Measurements from ENCODE around the gene SLC22A16.
"Not testable (repeated sequence)": the region's sequence is repeated elsewhere in the genome, so short reads cannot be mapped to it uniquely, and the experiment has no call there.

SLC22A16 gene

DNA sequence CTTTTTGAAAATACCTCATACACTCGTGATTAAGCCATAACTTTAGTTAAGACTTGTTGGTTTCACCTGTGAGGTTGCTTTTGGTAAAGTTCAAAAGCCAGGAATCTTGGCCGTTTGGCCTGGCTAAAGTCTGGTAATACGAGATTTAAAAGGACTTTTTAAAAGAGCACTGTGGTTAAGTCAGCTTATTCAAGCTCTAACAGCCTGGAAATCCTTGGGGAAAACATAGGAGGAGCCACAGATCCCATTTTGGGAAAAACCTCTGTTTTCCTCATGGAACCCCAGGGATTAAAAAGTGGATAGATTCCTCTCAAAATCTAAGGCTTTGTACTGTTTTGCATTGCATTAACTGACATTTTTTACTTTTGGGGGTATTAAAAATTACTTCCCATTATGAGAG lies 13.7 kb upstream of the SLC22A16 start:
- DNase-seq (ENCODE audit: low read depth), result no peak

DNA sequence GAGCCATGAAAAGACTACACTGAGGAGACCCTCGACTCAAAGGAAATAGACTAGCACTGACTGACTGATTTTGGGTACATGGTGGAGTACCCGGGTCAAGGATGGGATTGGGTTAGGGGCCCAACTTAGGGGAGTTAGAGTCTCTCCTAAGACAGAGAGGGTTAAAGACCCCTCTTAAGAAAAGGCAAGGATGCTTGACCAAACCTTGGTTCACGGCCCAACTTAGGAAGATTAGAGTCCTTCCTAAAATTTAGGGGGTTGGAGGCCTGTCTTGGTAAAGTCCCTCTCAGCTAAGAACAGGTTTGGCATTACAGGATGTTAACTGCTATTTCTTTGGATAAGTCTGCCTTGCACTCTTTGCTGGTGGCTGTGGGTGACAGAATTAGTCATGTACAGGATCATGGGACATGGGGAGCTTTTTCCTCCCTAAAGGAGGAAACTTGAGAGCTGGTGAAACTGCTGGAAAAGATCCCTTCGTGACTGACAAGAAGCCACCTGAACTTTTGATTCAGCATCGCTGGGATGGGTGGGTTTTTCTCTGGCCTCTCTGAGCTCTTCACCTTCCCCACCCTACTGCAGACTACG lies 12.3 kb upstream of the SLC22A16 start:
- no peak for DNase-seq (ENCODE audit: low read depth)

DNA sequence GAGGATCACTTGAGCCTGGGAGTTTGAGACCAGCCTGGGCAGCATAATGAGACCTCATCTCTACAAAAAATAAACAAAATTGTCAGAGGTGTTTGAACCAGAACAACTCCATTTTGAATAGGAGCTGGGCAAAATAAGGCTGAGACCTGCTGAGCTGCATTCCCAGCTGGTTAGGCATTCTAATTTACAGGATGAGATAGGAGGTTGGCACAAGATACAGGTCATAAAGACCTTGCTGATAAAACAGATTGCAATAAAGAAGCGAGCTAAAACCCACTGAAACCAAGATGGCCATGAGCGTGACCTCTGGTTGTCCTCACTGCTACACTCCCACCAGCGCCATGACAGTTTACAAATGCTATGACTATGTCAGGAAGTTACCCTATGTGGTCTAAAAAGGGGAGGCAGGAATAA lies 11.6 kb upstream of the SLC22A16 start:
- DNase-seq (ENCODE audit: low read depth), result not testable (repeated sequence)

DNA sequence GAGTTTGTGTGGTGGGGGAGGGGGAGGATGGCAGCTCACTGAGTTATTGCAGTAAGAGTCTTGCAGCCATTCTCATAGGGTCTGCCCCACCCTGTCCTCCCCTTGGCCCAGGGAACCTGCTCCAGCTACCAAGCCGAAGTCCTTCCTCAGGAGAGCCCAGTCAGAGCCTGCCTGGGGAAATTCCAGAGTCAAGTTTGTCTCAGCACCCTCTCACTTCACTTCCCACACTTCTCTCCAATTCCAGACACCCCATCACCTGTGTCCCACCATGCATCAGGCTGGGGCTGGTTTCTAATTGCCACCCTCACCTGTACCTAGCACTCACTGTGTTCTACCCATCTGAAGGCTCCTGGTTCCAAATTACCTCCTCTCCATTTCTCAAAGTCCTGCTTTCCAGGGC lies 10.3 kb upstream of the SLC22A16 start:
- no peak for DNase-seq (ENCODE audit: low read depth)

DNA sequence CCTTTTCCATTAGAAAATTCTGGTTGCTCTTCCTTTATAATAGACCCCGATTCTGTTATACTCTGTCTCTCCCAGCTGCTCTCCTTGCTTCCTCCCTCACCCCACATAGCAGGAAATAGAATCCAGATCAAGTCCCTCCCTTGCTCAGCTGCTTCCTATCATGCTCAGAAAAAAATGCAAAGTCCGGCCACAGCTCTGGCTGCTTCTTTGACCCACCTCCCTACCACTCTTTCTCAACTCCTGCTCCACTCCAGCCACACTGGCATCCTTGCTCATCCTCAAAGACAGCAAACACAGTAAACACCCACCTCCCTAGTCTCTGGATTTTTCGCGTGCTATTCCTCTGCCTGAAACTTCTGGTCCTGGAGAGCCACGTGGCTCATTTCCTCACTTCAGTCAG lies 9.1 kb upstream of the SLC22A16 start:
- DNase-seq (ENCODE audit: low read depth), result no peak

DNA sequence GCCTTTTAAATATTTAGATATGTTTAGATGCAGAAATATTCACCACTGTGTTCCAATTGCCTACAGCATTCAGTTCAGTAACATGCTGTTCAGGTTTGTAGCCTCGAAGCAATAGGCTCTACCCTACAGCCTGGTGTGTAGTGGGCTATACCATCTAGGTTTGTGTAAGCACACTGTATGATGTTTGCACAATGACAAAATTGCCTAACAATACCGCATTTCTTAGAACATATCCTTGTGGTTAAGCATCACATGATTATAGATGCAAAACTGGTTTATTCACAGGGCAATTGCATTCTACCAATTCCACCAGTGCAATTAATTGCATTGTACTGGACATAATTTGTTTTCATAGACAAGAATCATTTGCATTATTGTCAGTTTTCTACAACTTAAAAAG lies 7.9 kb upstream of the SLC22A16 start:
- no peak for DNase-seq (ENCODE audit: low read depth)

DNA sequence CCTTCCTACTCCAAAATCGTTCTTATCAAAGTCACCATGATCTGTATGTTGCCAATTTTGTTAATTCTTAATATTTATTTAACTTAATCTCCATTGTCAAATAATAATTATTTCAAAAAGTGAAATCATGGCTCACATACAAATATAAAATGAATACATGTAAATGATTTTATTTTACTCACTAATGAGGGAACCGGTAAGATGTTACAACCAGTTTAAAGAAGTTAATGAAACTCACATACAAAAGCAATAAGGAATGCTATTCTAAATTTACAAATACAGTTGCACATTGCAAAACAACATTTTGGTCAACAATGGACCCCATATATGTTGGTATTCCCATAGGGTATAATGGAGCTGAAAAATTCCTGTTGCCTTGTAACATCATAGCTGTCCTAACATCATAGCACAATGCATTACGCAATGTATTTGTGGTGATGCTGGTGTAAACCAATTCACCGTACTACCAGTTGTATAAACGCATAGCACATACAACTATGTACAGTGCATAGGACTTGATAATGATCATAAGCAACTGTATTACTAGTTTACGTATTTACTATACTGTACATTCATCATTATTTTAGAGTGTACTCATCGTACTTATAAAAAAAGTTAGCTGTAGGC lies 6.5 kb upstream of the SLC22A16 start:
- DNase-seq (ENCODE audit: low read depth), result no peak

DNA sequence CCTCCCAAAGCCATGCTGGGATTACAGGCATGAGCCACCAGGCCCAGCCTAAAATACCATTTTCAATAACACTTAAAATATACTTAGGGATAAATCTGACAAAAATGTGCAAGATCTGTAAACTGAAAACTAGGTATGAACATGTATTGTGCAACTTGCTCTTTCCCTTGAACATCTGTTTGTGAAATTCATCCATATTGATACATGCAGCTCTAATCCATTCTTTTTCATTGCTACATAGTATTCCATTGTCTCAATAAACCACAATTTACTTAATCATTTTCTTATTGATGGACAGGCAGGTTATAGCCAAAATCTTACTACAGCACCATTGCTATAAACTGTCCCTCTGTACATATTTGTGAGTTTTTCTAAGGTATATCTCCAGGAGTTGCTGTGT lies 4.7 kb upstream of the SLC22A16 start:
- DNase-seq (ENCODE audit: low read depth), result no peak

DNA sequence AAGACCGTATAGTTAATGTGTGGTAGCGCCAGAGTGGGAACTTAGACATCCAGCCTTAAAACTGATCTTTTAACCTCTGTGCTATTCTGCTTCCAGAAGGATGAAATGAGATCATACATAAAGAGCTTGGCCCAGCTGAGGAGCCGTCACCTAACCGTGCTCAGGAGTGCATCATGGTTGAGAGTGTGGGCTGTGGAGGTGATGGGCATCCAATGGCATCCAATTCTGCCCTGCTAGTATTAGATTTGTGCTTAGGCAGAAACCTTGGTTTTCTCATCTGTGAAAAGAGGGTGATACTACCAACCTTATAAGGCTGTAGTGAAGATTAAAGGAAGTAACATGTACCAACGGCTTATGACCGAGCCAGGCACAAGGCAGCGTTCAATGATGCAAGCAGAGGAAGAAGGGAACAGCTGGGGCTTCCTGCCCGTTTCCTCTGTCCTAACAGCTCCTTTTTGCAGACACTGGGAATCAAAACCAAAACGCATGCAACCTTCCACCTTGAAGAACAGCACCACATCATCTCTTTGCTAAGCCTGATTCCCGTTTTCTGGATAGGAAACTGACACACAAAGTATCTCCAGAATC lies 1.3 kb downstream of the SLC22A16 start:
- no peak for DNase-seq (ENCODE audit: low read depth)

DNA sequence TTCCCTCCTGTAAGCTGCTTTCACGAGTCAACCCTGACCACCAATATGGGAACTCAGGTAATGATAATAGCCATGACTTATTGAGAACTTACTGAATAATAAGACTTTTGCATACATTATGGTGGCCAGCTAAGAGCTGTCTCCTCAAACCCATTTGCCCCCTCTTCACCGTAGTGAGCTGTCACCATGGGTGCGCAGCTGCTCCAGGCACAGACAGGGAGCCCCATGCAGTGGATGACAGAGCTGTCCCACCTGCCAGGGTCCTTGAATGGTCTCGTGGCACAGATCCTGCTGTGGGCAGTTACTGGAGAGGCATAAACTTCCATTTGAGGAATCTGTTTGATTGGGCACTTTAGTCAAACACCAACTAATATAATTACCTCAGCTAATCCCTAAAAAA lies 1.9 kb downstream of the SLC22A16 start:
- no peak for DNase-seq (ENCODE audit: low read depth)

DNA sequence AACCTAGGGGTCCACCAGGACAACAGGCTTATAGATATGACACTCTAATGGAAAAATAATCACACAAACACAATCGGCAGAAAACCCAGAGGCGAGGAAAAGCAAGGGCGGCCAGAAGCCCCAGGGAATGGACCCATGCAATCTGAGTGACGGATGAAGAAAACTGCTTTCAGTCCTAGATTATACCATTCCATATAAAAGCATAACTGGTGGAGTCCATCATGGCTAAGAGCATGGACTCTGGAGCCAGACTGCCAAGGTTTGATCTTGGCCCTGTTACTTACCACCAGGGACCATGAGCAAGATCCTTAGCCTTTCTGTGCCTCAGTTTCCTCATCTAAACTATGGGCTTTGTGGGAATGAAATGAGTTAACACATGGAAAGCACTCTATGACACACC lies 3.7 kb downstream of the SLC22A16 start:
- no peak for DNase-seq (ENCODE audit: low read depth)

DNA sequence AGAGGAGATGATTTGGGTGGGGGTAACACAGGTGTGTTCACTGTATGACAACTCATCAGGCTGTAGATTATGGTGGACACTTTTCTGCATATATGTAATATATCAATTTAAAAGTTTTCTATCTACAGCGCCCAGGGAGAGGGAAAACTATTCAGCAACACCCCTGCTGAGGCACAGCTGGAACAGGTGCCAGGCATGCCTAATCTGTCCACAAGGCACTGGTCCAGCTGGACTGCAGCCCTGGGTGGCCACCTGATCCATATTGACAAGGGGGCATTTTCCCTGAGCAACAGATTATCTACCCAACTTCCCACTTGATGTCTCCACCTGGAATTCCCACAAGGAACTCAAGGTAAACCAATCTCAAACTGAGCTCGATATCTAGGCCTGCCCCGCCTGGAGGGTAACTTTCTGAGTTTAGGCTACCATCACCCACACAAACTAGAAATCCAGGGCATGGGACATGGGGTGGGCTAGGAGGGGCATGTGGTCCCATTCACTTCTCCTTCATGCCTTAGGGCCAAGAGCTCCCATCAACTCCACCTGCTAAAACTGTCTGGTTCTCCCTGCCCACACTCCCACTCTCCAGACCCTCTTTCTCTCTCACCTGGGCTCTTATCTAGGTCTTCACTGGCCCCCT lies 4.6 kb downstream of the SLC22A16 start:
- DNase-seq (ENCODE audit: low read depth), result no peak

DNA sequence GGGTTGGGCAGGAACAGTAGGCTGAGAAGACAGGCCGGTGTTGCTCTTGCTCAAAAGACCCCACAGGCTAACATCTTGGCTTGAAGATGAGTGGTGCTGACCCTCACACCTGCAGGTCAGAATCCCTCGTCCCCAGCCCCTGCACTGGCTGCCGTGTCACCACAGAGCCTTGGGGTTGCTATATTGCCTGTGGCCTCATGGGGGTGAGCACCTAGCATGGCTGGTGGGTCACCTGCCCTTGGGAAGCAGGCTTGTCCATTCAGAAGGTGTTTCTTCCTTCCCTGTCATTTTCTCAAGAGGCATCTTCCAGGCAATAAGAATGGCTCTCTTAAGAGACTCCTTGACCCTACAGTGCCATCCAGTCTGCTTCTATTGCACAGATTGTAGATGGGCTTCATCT lies 7.7 kb downstream of the SLC22A16 start:
- no peak for DNase-seq (ENCODE audit: low read depth)

DNA sequence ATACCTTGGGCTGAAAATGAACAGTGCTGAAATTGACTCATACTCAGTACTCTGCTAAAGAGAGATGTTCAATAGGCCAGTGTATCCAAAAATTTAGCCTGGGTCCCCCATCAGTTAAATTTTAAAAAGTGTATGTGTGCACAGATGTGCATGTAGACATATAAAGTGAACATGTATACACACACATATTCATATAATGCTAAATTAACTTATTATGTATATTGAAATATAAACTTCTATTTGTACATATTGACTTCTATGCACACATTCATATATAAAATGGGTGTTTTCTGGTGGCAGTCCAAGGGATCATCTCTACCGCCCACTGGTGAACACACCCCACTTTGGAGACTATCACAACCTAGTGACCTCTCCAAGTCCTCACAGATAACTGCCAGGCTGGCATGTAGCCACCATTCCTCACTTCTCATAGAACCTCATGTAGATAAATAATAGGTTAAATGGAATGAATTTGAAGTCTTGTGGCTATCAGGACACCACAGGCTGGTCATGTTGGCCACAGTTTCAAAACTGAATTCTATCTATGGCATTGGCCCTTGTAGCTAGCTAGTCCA lies 8.8 kb downstream of the SLC22A16 start:
- no peak for DNase-seq (ENCODE audit: low read depth)

DNA sequence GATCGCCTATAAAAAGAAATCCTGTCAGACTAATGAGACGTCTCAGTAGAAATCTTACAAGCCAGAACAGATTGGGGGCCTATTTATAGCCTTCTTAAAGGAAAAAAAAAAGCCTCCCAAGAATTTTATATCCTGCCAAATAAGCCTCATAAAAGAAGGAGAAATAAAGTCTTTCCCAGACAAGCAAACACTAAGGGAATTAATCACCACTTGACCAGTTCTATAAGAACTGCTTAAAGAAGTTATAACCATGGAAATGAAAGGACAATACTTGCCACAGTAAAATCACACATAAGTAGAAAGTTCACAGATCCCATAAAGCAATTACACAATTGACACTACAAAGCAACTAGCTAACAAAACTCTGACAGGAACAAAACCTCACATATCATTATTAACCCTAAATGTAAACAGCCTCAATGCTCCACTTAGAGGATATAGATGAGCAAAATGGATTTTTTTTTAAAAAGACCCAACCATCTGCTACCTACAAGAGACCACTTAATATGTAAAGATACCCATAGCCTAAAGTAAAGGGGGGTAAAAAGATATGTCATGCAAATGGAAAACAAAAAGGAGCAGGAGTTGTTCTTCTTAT lies 13.4 kb downstream of the SLC22A16 start:
- DNase-seq (ENCODE audit: low read depth), result no peak

DNA sequence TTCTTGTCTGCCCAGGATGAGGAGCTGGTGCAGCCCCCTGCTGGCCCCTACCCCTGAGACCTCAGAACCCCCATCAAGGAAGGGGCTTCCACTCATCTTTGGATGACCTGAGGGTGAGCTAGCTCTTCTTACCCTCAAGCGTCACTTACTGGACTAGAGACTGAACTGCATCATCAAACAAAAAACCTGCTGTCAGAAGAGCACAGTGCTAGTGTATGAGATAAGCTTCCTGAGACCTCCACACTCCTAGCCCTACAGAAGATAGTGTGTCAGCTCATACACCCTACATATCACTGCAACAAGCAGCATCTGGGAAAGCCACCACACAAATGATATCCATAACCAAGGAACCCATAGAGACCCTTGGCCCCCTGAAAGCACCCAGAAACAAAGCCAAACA lies 15.0 kb downstream of the SLC22A16 start:
- DNase-seq (ENCODE audit: low read depth), result no peak

DNA sequence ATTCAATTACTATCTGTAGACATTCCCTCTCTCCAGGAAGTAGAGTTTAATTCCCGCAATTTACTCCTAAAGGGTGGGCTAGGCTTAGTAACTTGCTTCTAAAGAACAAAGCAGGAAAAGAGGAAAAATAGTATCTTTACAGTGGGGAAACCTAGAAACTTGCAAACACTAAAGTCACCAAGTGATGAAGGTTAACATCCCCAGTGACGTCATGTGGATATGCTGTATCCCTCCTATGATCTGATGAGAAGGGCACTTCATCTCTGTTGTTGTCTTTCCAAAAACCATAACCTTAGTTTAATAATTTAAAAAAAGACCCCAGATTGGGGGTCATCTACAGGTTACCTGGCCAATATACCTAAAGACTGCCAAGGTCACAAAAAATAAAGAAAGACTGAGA lies 17.3 kb downstream of the SLC22A16 start:
- DNase-seq (ENCODE audit: low read depth), result no peak

DNA sequence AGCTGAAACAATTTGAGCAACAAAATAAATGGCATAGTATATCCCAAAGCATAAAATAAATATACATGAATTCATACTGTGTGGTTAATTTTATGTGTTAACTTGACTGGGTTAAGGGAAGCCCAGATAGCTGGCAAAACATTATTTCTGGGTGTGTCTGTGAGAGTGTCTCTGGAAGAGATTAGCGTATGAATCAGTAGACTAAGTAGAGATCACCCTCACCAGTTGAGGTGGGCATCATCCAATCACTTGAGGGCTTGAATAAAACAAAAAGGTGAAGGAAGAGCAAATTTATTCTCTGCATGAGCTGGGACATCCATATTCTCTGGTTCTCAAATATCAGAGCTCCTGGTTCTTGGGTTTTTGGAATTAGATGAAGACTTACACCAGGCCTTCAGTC lies 17.9 kb downstream of the SLC22A16 start:
- no peak for DNase-seq (ENCODE audit: low read depth)

DNA sequence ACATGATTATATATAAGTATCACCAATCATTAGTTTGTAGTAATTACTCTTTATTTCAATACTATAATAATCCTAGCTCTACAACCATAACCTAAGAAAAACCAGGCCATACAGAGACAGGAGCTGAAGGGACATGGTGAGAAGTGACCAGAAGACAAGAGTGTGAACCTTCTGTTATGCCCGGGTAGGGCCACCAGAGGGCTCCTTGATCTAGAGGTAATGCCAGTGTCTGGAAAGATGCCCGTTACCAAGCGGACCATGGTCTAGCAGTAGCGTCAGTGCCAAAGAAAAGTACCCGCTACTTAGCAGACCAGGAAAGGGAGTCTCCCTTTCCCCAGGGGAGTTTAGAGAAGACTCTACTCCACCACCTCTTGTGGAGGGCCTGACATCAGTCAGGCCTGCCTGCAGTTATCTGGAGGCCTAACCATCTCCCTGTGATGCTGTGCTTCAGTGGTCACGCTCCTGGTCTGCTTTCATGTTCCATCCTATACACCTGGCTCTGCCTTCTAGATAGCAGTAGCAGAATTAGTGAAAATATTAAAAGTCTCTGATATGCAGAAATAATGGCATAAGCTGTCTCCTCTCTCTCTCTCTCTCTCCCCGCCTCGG lies 18.7 kb downstream of the SLC22A16 start:
- DNase-seq (ENCODE audit: low read depth), result not testable (repeated sequence)

DNA sequence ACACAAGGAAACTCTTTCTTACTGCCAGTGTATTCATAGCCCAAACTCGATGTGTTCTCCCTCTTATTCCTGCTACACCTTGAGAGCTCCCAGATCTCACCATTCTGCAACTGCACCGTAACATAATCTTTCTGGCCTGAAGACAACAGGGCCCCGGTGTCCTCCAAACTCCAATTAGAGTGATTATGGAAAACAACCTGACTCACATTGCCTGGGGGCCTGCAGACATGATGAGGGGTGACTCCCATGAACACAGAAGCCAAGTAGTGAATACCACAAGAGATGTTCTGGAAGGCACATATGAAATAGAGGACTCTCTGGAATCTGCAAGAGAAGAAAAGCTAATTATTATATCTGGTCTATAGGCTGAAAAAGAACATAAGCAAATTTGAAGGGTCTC lies 19.7 kb downstream of the SLC22A16 start:
- DNase-seq (ENCODE audit: low read depth), result no peak

DNA sequence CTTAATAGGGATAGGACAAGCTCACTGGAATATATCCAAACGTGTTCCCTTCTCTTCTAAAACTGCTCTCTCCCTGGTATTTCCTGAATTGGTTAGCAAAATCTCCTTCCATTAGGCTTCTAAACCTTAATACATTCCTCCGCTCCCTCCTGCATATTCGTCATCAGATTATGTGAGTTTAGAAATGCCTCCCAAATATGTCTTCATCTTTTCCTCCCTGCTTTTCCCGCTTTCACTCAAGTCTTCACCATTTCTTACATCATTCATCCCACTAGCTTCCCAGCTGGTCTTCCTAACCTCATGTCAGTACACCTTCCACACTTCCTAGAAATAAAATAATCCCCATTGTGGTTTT lies 26.9 kb downstream of the SLC22A16 start:
- DNase-seq (ENCODE audit: low read depth), result no peak

DNA sequence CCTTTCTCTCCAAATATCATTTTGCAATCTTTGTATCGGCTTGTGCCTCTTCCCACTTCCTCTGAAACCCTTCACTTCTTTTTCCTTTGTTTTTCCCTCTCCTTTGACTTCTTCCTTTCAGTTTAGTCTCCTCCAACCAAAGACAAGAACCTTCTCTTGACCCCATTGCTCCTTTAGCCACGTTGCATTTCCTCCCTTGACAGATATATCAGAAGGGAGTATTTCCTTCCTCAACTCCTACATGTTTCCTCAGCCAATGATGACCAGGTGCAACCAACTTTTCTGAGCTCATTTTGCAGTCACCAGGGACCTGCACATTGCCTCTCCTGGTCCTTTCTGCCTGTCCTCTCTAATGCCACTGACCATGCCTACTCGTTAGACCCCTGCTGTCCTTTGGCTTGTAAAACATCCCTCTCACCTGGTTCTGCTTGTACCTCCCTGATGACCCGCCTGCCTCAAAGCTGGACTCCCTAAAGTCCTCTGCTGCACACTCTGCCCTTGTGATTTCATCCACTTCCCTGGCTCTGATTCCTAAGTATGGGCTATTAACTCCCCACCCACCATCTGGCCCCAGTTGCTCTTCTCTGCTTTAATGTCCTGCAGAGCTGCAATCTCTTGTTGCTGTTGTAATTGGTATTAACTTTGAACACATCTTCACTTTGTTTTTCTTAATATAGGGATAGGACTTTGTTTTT lies 27.4 kb downstream of the SLC22A16 start:
- no peak for DNase-seq (ENCODE audit: low read depth)
